Endodermal cell (in vitro differentiated cells): ENCODE data around the gene CHST9. TPM values are rescaled to one million over a fixed set of nuclear protein-coding genes. Genes with fewer than 3 reads are reported as not detected.

ENCODE experiments used
- DNase-seq: peaks from one replicate; pipeline ENCODE4 v3.0.0-alpha.2; 2017
- H3K27ac ChIP-seq: 2 replicates; pipeline ENCODE4 v1.5.1; 2013; ENCODE audit warnings: mild to moderate bottlenecking, low read depth, low read length, moderate library complexity
- H3K27me3 ChIP-seq: 2 replicates; pipeline ENCODE4 v1.6.1; 2013; ENCODE audit warnings: mild to moderate bottlenecking, low read length, moderate library complexity; ENCODE audit not compliant: insufficient read depth, control insufficient read depth, poor library complexity, severe bottlenecking
- H3K36me3 ChIP-seq: 2 replicates; pipeline ENCODE4 v1.7.0; 2013; ENCODE audit warnings: mild to moderate bottlenecking, low read length, moderate library complexity; ENCODE audit not compliant: control insufficient read depth, insufficient read depth
- H3K4me1 ChIP-seq: one replicate; pipeline ENCODE4 v1.7.0; 2013; ENCODE audit warnings: low read length; ENCODE audit not compliant: control insufficient read depth, insufficient read depth
- H3K4me3 ChIP-seq: 2 replicates; pipeline ENCODE4 v1.5.1; 2013; ENCODE audit warnings: mild to moderate bottlenecking, low read length, moderate library complexity
- H3K9ac ChIP-seq: 2 replicates; pipeline ENCODE4 v1.6.1; 2013; ENCODE audit warnings: mild to moderate bottlenecking, low read length, moderate library complexity; ENCODE audit not compliant: poor library complexity, severe bottlenecking; ENCODE audit errors: extremely low read depth
- H3K9me3 ChIP-seq: 2 replicates; pipeline ENCODE4 v1.6.1; 2013; ENCODE audit warnings: mild to moderate bottlenecking, low read length, moderate library complexity; ENCODE audit not compliant: control insufficient read depth
- H3K27ac Mint-ChIP-seq: 2 replicates; pipeline ENCODE4 v1.8.0; 2020; ENCODE audit warnings: mixed read lengths
- H3K27me3 Mint-ChIP-seq: 2 replicates; pipeline ENCODE4 v1.8.0; 2021; ENCODE audit warnings: mild to moderate bottlenecking, mixed read lengths; ENCODE audit not compliant: insufficient read depth
- H3K36me3 Mint-ChIP-seq: 2 replicates; pipeline ENCODE4 v1.8.0; 2020; ENCODE audit warnings: low read depth, mixed read lengths
- H3K4me1 Mint-ChIP-seq: 2 replicates; pipeline ENCODE4 v1.8.0; 2020; ENCODE audit warnings: mixed read lengths
- H3K4me3 Mint-ChIP-seq: 2 replicates; pipeline ENCODE4 v1.8.0; 2020; ENCODE audit warnings: mild to moderate bottlenecking, moderate library complexity, mixed read lengths
- H3K9me3 Mint-ChIP-seq: 2 replicates; pipeline ENCODE4 v1.8.0; 2020; ENCODE audit warnings: mild to moderate bottlenecking, mixed read lengths
- CTCF ChIP-seq: fragments of 200-600 bp; sonication (generic); conservative IDR thresholded peaks from 2 replicates; pipeline ENCODE4 v1.5.0; 2021; ENCODE audit warnings: antibody characterized with exemption, mild to moderate bottlenecking
- WGBS, 2 experiments: methylation state at CpG; one replicate each; pipeline versions ENCODE4 v1.1.5 to v1.1.7; 2013; ENCODE audit warnings: missing lambda C conversion rate in 2 of 2, mixed read lengths in 1 of 2; ENCODE audit not compliant: insufficient coverage in 1 of 2, insufficient read length in 1 of 2; 5-methylcytosine and 5-hydroxymethylcytosine counted together
- total RNA-seq, 2 donors: library from RNA; stranded (reverse); fragmentation: NEBNext Ultra II Directional in 1 of 2; extraction: Animal tissue kit (Norgen Biotek cat#: 25700) in 1 of 2; gene quantifications; 2 replicates in 1 of 2; 3 replicates in 1 of 2; pipeline ENCODE4 v1.2.1, GENCODE V29; 2021

Gene CHST9
- total RNA-seq, 2 donors from 2014 or later: 47.5 to 75.8 TPM

- no peak for TF ChIP-seq CTCF
- Histone ChIP-seq H3K9me3 (no peaks in the 10 kb centered on the region), H3K36me3 (no peaks in the 10 kb centered on the region), H3K4me1 (no peaks in the 10 kb centered on the region), H3K27ac (no peak overlapping the region), H3K9ac (no peak overlapping the region), H3K27me3 (no peaks in the 10 kb centered on the region), H3K4me3 (no peak overlapping the region)
- Mint-ChIP-seq H3K9me3 (no peaks in the 10 kb centered on the region), H3K27ac (no peak overlapping the region), H3K4me1 (no peaks in the 10 kb centered on the region), H3K27me3 (no peaks in the 10 kb centered on the region), H3K36me3 (peaks cover 24% of the 10 kb centered on the region), H3K4me3 (no peak overlapping the region)
- WGBS, 2 experiments: 88 to 91% methylated on average over 1 to 5 of the region's 5 CpGs
- DNase-seq: no peak
Measured at GRCh38 chr18:26940744-26941398, 244.2 kb downstream of the CHST9 start.

GRCh38 chr18:26931659-26932058 lies 253.4 kb downstream of the CHST9 start:
- Mint-ChIP-seq H3K4me3 (no peak overlapping the region), H3K9me3 (no peaks in the 10 kb centered on the region), H3K4me1 (peaks cover 20% of the 10 kb centered on the region), H3K27ac (no peak overlapping the region), H3K36me3 (peaks cover 27% of the 10 kb centered on the region), H3K27me3 (no peaks in the 10 kb centered on the region)
- no peak overlapping the region for H3K9ac ChIP-seq
- no peaks in the 10 kb centered on the region for H3K4me1 ChIP-seq
- no peak overlapping the region for H3K27ac ChIP-seq
- DNase-seq: no peak
- TF ChIP-seq CTCF: no peak
- 92 to 100% methylated on average over 1 to 2 of the region's 2 CpGs for WGBS, 2 experiments
- H3K9me3 ChIP-seq: no peaks in the 10 kb centered on the region
- H3K36me3 ChIP-seq: no peaks in the 10 kb centered on the region
- no peak overlapping the region for H3K4me3 ChIP-seq
- no peaks in the 10 kb centered on the region for H3K27me3 ChIP-seq

GRCh38 chr18:26930630-26931029 lies 254.5 kb downstream of the CHST9 start:
- peaks cover 27% of the 10 kb centered on the region for H3K36me3 Mint-ChIP-seq
- no peak overlapping the region for H3K27ac Mint-ChIP-seq
- no peaks in the 10 kb centered on the region for H3K27me3 ChIP-seq
- H3K9ac ChIP-seq: no peak overlapping the region
- DNase-seq: no peak
- no peaks in the 10 kb centered on the region for H3K9me3 ChIP-seq
- no peaks in the 10 kb centered on the region for H3K27me3 Mint-ChIP-seq
- no peaks in the 10 kb centered on the region for H3K4me1 ChIP-seq
- no peak overlapping the region for H3K27ac ChIP-seq
- H3K36me3 ChIP-seq: no peaks in the 10 kb centered on the region
- 0% methylated on average over 1 of the region's 1 CpG for WGBS, 2 experiments
- no peak overlapping the region for H3K4me3 ChIP-seq
- no peak overlapping the region for H3K4me3 Mint-ChIP-seq
- peaks cover 22% of the 10 kb centered on the region for H3K4me1 Mint-ChIP-seq
- TF ChIP-seq CTCF: no peak
- no peaks in the 10 kb centered on the region for H3K9me3 Mint-ChIP-seq
